Stimulated activated CD4-positive, alpha-beta T cell treated with anti-CD3 and anti-CD28 coated beads, Interleukin-2, amount 100 ng/mL, for 4 hours (primary cell): ENCODE results near the gene C16orf96.

Experiments
- DNase-seq: peaks from one replicate; pipeline ENCODE4 v3.0.0-alpha.2; 2020; ENCODE audit warnings: low read depth

C16orf96 gene

DNA sequence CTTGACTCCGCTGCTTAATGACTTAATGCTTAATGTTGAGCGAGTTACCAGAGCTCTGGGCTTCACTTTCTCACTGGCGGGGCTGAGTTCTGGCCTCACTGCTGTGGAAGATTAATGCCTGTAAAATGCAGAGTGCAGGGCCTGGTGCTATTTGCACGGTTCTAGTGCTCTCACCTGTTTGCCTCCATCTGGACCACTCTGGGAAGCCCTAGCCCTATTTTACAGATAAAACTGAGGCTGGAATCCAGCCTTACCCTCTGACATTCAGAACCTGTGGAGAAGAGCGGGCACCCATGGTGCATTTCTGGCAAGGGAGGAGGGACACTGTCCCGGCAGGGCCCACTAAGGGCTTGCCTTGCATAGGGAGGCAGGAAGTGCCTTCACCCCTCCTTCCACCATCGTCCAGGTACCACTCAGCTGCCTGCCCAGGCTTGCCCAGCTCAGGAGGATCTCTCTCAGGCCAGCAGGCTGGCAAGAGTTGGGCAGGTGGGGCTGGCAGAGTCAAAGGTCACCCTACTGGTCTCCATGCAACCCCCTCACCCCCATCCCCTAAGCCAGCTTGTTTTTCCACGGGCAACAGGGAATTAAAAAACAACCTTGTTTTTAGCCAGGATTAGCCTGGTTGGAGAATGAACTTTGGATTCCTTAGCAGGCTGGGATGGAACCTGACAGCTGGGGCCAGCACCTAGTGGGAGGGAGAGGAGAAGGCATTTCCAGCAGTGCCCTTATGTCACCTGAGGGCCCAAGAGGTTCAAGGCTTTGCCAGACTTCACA, 62.7 kb downstream of the C16orf96 start:
- DNase-seq: no peak

DNA sequence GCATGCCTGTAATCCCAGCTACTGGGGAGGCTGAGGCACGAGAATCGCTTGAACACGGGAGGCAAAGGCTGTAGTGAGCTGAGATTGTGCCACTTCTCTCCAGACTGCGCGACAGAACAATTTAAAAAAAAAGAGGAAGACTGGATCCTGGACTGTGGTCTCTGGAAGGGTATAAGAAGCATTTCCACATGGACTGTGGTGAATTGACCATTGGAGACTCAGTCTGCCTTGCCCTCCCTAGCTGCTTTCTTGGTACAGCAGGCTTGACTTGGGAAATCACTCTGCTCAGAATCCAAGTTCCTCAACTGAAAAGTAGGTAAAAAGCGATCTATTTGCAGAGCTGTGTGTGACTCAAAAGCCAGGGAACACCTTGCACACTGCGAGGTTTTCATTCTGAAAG, 67.5 kb downstream of the C16orf96 start:
- no peak for DNase-seq

DNA sequence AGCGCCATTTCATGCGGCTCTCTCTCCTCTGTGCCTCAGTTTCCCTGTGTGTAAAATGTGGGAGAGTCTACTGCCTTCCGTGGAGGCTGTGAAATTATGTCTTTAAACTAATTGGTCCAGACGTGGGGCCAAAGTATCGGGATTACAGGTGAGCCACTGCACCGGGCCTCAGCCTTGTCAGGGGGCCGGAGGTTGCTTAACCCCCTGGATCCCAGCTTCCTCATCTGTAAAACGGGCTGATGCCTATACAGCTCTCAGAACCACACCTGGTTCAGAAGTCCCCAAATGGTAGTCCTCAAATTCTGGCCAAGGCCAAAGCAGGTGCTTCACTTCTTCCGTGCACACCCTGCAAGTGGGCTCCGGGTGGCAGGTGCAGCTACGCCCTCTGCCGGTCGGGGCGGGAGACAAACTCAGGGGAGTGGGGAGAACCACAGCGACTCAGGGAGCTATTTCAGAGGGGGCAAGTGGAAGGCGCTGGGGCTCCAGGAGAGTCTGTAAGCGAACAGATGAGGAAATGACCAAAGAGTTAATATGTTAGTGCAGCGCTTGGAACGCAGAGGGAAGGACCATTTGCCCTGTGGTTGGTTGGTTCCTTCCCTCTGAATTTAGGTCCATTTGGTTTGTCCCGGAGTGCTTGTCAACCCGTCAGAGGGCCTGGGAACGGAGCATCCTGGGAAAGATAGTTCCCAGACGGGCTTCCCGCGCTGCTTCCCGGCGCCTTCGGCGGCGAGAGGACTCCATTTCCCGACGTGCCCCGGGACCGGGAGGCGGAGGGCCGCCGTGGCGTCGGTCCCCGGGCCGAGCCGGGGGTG, 68.1 kb downstream of the C16orf96 start, which contains the start of gene MGRN1:
Gene MGRN1 (plus strand): TSS at position 812 of the 812 bp plus-strand sequence. CDS start 135 bp downstream, outside the sequence.
- peak; percentile 89 for DNase-seq

DNA sequence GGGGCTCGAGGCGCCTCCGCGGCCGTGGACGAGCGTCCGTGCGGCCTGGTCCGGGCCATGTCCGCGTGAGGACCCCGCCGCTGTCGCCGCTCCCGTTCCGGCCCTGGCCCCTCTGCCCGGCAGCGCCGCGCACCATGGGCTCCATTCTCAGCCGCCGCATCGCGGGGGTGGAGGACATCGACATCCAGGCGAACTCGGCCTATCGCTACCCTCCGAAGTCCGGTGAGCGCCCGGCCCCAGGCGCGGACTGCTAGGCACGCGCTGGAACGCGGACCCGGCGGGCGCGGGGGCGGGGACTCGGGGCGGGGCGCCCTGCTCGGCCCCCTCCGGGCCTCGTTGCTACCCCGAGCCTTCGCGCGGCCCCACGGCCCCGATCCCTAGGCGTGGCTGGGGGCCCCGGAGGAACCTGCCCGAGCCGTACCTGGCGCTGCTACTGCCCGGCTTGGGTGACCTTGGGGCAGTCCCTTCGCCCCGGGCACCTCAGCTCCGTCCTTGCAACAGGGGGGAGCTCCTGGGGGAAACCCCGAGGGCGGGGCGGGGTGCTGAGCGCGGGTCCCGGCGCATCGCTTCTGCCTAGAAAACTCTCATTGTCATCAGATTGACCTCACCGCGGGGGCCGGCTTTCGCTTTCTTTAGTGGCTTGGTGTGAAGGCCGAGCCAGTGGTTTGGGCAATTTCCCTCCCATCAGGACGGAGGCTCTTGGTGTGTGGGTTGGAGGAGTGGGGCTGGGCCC, 68.9 kb downstream of the C16orf96 start:
- DNase-seq: peak; percentile 65

DNA sequence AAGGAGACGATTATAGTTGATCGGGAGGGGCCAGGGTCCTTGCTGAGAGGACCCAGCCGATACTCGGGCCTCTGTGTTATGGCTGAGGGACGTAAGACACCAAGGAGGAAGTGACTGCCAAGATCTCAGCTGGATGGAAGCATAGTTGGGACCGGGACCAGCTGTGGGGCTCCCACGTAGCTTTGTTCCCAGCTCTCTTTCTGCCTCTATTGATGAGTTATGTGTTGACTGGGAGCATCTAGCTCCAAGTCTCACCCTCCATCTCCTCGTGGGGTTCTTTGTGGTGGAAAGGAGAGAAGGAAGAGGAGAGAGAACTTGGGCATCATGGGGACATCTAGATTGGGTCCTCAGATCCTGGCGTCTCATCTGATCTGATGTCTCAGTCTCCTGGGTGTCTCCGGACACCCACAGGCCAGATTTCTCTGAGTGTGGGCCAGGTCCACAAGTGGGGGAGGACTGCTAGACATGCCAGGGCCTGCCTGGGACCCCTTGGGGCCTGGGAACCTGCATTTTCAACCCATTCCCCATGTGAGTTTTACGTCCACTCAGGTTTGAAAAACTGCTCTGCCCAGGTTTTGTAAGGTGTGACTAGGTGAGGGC, 69.5 kb downstream of the C16orf96 start:
- DNase-seq: no peak

DNA sequence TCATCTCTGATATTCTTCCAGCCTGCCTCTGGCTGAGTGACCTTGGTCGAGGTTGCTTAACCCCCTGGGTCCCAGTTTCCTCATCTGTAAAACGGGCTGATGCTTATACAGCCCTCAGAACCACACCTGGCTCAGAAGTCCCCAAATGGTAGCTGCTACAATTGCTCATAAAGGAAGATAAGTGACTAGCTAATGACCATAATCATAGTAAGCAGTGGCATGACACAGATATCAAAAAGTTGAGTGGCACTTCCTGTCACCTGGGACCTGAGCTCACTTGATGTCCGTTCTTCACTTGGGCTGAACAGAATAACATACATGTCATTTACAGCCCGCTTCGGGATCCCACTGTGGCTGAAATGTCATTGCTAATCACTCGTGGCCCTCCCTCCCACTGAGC, 70.3 kb downstream of the C16orf96 start:
- DNase-seq: no peak

GRCh38 chr16:4628283-4628682, 72.1 kb downstream of the C16orf96 start:
- no peak for DNase-seq

DNA sequence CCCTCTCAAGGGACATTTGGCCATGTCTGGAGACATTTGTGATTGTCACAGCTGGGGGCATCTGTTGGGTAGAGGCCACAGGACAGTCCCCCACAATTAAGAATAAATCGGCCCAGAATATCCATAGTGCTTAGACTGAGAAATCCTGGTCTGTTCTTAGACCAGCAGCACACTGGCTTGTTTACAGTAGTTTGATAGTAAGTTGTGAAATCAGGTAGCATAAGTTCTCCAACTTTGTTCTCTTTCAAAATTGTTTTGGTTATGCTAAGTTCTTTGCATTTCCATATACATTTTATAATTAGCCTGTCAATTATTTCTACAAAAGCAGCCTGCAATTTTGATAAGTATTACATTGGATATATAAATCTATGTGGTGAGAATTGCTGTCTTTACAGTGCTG, 75.3 kb downstream of the C16orf96 start:
- no peak for DNase-seq

GRCh38 chr16:4633910-4634635, 77.9 kb downstream of the C16orf96 start:
- no peak for DNase-seq

DNA sequence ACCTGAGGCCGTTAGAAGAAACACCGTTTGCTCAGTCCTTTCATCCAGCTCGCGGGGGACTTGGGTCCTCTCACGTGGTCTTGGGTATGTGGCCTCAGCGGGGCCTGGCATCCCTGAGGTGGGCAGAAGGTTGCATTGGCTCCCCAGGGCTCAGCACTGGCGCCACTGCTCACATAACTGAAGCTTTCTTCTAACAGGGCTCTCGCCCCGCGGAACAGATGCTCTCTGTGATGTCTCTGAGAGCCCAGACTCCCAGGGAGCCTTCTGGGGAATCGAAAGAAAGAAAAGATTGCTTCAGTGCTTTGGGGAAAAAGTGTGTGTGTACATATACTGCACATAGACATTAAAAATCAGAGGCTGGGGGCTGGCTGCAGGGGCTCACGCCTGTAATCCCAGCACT, 78.6 kb downstream of the C16orf96 start:
- no peak for DNase-seq

GRCh38 chr16:4636196-4636595, 80.1 kb downstream of the C16orf96 start:
- no peak for DNase-seq

DNA sequence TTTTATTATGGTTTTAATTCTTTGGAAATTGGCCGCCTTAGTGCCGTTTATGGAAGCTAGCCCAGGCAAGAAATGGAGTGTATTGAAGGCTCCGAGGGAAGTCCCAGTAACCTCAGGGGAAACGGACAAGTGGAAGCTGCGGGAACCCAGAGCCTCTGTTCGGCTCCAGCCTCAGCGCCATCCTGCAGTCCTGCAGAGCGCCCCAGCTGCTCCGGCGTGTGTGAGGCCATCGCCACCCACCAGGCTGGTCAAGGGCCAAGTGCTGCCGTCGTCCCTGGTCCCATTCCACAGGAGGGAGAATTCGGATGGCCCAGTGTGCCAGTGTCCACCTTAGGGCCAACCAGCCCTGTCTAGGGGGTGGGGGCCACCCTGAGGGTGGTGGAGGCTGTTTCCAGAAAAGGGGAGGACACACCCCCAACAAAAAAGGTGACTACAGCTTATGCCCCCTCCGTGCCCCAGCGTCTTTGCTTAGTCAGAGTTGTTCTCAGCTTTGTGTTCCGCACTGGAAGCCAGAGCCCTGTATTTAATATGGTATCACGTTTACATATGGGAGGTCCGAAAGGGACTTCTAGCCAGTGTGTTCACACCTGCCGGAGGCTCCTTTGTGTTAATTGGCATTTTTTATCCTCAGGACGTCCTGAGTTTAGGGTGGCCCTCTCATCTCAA, 81.5 kb downstream of the C16orf96 start:
- DNase-seq: no peak

- DNase-seq: no peak
Measured at GRCh38 chr16:4639899-4640509, 83.9 kb downstream of the C16orf96 start.

DNA sequence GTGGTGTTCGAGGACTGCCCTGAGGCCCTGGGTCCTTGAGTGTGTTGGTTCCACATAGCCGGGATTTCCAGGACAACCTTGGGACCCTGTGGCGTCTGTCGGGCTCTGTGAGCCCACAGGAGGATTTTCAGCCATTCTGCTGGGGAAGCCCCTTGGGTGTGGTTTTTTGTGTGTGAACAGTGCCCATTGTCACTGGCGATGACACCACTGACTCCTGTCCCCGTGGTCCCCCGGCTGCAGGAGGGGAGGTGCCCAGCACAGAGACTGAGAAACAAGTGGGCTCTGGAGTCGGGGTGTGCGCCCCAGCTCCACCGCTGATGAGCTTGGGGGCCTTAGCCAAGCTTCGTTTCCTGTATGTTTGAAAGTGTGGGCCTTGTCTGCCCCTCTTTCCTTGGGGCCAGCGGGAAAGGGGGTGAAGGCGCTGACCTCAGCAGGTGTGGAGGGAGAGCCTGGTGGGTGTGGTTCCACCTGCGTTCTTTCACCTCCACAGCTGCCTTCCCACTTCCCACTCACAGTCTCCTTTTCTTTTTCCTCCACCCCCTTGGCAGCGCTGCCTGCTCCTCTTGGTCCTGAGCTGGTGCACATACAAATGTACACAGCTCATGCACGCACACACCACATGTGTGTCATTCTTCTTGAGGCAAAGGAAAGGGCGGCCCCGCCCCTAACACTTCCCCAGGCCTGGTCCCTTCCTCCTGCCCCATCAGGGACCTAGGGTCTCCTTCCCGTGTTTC, 84.6 kb downstream of the C16orf96 start:
- no peak for DNase-seq

GRCh38 chr16:4641306-4641687, 85.2 kb downstream of the C16orf96 start:
- no peak for DNase-seq

- DNase-seq: no peak
Measured at GRCh38 chr16:4641895-4642294, 85.8 kb downstream of the C16orf96 start.

- no peak for DNase-seq
Measured at GRCh38 chr16:4646773-4647643, 90.9 kb downstream of the C16orf96 start.

- no peak for DNase-seq
Measured at GRCh38 chr16:4647644-4647980, 91.5 kb downstream of the C16orf96 start.

DNA sequence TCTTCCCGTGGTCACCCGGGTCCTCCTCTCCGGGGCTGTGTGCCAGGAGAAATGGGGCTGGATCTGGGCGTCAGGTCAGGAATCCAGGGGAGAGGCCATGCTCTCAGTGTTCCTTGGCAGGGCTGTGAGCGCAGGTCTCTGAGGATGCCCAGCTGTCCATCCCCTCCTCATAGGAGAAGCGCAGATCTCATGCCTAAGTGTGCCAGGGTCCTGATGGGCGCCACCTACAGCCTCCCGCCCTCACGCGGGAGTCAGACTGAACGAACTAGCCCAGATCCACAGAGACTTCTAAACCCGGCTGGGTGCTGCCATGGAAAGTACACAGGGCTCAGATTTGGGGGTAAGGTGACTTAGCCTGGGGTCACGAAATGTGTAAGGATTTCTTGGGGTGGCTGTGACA, 92.8 kb downstream of the C16orf96 start:
- no peak for DNase-seq
